Epithelial cell of esophagus (primary cell): ENCODE results near the gene APBB2.

Experiments used
- DNase-seq: peaks from one replicate; pipeline ENCODE4 v3.0.0; 2010; ENCODE audit warnings: low read depth
- H3K4me3 ChIP-seq: 2 replicates; pipeline ENCODE4 v1.5.1; 2011; ENCODE audit warnings: mild to moderate bottlenecking, low read length, control low read depth
- CTCF ChIP-seq: IDR thresholded peaks from 2 replicates; pipeline ENCODE4 v1.5.1; 2011; ENCODE audit warnings: low read depth, mild to moderate bottlenecking, low read length, control low read depth, inconsistent platforms; ENCODE audit not compliant: insufficient read depth; ENCODE audit errors: missing control alignments

APBB2 gene

DNA sequence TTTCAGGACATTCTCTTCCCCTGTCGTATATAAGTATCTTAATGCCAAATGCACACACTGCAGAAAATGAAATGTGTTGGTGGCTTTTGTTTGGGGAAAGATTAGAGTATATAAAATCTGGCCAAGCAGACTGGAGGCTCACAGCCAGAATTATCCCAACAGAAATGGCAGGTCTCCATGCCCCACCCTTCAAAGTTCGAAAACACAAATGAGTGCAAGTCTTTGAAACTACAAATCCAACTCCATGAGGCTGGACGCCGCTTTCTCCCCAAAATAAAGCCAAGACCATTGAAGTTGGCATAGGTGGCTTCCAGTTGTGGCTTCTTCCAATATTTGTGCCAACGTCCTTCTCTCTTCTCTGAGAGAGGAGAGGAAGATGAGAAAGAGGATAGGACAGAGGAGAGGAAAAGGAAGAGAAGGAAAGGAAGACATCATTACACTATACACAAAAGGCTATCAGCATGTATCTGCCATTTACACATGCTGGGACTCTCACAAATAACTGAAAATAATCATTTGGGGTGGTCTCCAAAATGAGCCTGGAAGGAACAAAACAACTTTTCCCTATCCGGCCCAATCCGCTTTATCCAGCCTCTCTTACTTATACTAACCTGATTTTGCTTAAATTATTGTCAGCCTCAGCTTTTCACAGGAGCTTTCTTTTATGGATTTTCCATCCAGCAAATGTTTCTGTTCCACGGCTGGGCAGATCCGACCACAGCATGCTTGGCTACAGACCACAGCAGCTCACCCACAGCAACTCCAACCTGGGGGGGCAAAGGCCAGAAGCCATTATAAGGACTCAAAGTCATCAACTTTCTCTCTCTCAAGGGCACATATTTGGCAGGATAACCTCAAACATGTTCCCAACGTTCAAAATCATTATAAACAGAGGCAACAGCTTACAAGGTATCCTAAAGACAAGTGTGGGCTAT is 71.7 kb downstream of the APBB2 start:
- H3K4me3 ChIP-seq, result no peak overlapping the region

DNA sequence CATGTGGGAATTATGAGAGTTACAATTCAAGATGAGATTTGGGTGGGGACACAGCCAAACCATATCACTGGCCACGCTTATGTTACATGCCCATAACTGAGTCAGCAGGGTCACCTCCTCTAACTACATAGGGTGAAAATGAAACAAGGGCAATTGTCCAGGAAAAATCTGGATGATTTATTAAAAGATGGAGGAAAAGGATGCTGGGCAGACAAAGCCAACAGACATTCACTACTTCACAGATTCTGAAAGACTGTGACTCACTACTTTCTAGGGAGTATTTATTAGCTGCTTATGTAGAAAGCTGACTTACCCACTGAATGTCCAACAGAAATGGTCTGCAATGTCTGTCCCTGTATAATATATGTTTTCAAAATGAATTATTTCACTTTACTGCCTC is 72.4 kb downstream of the APBB2 start:
- TF ChIP-seq CTCF, result no peak
- DNase-seq, result peak; percentile 45
- no peak overlapping the region for H3K4me3 ChIP-seq

More for the DNA sequence above, 71.7 kb downstream of the APBB2 start:
- no peak for DNase-seq
- no peak for TF ChIP-seq CTCF

- no peak for DNase-seq
- TF ChIP-seq CTCF, result no peak
These were observed 73.9 kb downstream of the APBB2 start for GRCh38 chr4:41140410-41140809.

GRCh38 chr4:41137879-41138278 is 76.5 kb downstream of the APBB2 start:
- no peak for TF ChIP-seq CTCF
- no peak overlapping the region for H3K4me3 ChIP-seq
- no peak for DNase-seq

More at GRCh38 chr4:41140410-41140809, 73.9 kb downstream of the APBB2 start:
- no peak overlapping the region for H3K4me3 ChIP-seq

DNA sequence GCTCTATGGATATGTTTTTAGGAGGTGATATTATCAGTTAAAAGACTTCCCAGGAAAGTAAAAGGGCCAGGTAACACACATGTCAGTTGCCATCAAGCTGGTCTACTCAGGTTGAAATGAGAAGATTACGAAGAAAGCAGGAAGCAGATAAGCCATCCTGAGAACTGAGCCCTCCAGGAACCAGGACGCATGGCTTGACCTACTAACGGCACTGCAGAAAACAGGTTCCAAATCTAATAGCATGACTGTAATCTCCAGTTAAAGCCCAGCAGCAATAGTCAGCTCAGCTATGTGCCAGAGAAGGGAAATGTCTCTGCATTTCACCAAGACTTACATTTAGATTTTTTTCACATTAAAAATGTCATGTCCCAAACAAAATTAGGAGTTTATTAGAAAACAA is 77.9 kb downstream of the APBB2 start:
- DNase-seq, result no peak
- no peak for TF ChIP-seq CTCF
- H3K4me3 ChIP-seq, result no peak overlapping the region

DNA sequence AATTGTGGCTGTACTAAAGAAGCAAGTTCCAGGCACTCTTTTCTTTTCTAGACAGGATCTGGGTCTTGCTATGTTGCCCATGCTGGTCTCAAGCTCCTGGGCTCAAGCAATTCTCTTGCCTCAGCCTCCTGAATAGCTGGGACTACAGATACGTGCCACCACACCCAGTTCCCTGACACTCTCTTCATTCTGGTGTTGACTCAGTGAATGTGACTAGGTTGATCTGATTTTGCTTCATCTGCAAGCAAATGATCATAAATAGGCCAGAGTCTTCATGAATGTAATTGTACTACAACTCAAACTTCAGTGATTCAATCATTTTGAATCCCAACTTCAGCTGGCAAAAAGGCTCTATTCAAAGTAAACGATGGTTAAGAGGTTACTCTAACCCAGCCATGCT is 78.5 kb downstream of the APBB2 start:
- no peak for TF ChIP-seq CTCF
- H3K4me3 ChIP-seq, result no peak overlapping the region
- DNase-seq, result peak; percentile 78

- DNase-seq, result no peak
- H3K4me3 ChIP-seq, result no peak overlapping the region
- no peak for TF ChIP-seq CTCF
These were observed 79.8 kb downstream of the APBB2 start for GRCh38 chr4:41134581-41134980.
